IMR-90 (cell line): ENCODE data around the gene LMNTD2. TPM values are rescaled to one million over a fixed set of nuclear protein-coding genes. Genes with fewer than 3 reads are reported as not detected.
"Not testable (repeated sequence)": the region's sequence is repeated elsewhere in the genome, so short reads cannot be mapped to it uniquely, and the experiment has no call there.

ENCODE experiments used
- ATAC-seq: fragments of 200-7000 bp; cut with Tn5 transposase; 2 replicates; pipeline ENCODE4 v1.9.1; 2020; ENCODE audit warnings: low read depth, mild to moderate bottlenecking, moderate library complexity
- BruUV-seq: library from RNA; stranded (reverse); fragments of 400-500 nt; replicated peaks from 2 replicates; lab custom pipeline; 2021; lab: Mats Ljungman, UMichigan
- CTCF ChIA-PET: fragments of 300-600 bp; formaldehyde crosslinking; extraction: SDS; loops from one replicate; lab custom pipeline; 2021; ENCODE audit warnings: antibody characterized with exemption; lab: Yijun Ruan, JAX
- POLR2A ChIA-PET: fragments of 300-600 bp; sonication (Branson Sonifier 250); formaldehyde crosslinking; loops from one replicate; lab custom pipeline; 2022; ENCODE audit warnings: antibody characterized with exemption; ENCODE audit not compliant: unreplicated experiment; lab: Charles Lee
- DNase-seq: peaks from one replicate; pipeline ENCODE4 v3.0.0; 2013
- H2AFZ ChIP-seq: replicated peaks from 2 replicates; pipeline ENCODE3; 2013; ENCODE audit warnings: low read length, mild to moderate bottlenecking; ENCODE audit not compliant: poor library complexity
- H2AK5ac ChIP-seq: 2 replicates; pipeline ENCODE4 v1.6.1; 2013; ENCODE audit warnings: low read depth, low read length, inconsistent platforms
- H2AK9ac ChIP-seq: replicated peaks from 2 replicates; pipeline ENCODE3; 2013; ENCODE audit warnings: mild to moderate bottlenecking, low read depth, low read length, moderate library complexity; ENCODE audit not compliant: poor library complexity
- H2BK120ac ChIP-seq: 2 replicates; pipeline ENCODE4 v1.6.1; 2013; ENCODE audit warnings: low read depth, low read length, inconsistent platforms
- H2BK15ac ChIP-seq: 3 replicates; pipeline ENCODE4 v1.6.1; 2013; ENCODE audit warnings: low read depth, low read length, inconsistent platforms
- H2BK20ac ChIP-seq: 2 replicates; pipeline ENCODE4 v1.6.1; 2013; ENCODE audit warnings: low read depth, mild to moderate bottlenecking, inconsistent platforms, low read length, moderate library complexity
- H2BK5ac ChIP-seq: 2 replicates; pipeline ENCODE4 v1.6.1; 2013; ENCODE audit warnings: mild to moderate bottlenecking, low read depth, low read length, inconsistent platforms; ENCODE audit not compliant: poor library complexity, severe bottlenecking
- H3K14ac ChIP-seq: replicated peaks from 2 replicates; pipeline ENCODE4 v1.6.1; 2013; ENCODE audit warnings: low read depth, low read length, inconsistent platforms
- H3K18ac ChIP-seq: 2 replicates; pipeline ENCODE4 v1.6.1; 2013; ENCODE audit warnings: low read depth, low read length, control low read depth
- H3K23ac ChIP-seq: 2 replicates; pipeline ENCODE4 v1.6.1; 2013; ENCODE audit warnings: low read depth, low read length, inconsistent platforms
- H3K27ac ChIP-seq: 2 replicates; pipeline ENCODE4 v1.5.1; 2013; ENCODE audit warnings: mild to moderate bottlenecking, control low read depth, low read length; ENCODE audit not compliant: insufficient read depth
- H3K27me3 ChIP-seq: 2 replicates; pipeline ENCODE4 v1.6.1; 2013; ENCODE audit warnings: low read length; ENCODE audit not compliant: control insufficient read depth, insufficient read depth
- H3K36me3 ChIP-seq: 2 replicates; pipeline ENCODE4 v1.6.1; 2013; ENCODE audit warnings: low read length, mixed read lengths; ENCODE audit not compliant: control insufficient read depth, insufficient read depth
- H3K4ac ChIP-seq: 2 replicates; pipeline ENCODE4 v1.6.1; 2013; ENCODE audit warnings: low read depth, low read length, inconsistent platforms
- H3K4me1 ChIP-seq: 2 replicates; pipeline ENCODE4 v1.6.1; 2013; ENCODE audit warnings: low read length, mixed read lengths; ENCODE audit not compliant: control insufficient read depth, insufficient read depth
- H3K4me2 ChIP-seq: 2 replicates; pipeline ENCODE4 v1.6.1; 2013; ENCODE audit warnings: low read depth, mild to moderate bottlenecking, control low read depth, low read length, moderate library complexity
- H3K4me3 ChIP-seq: 2 replicates; pipeline ENCODE4 v1.5.1; 2013; ENCODE audit warnings: low read depth, mild to moderate bottlenecking, control low read depth, low read length, moderate library complexity; ENCODE audit not compliant: insufficient read depth
- H3K56ac ChIP-seq: 2 replicates; pipeline ENCODE4 v1.6.1; 2013; ENCODE audit warnings: low read length, inconsistent platforms; ENCODE audit not compliant: insufficient read depth; ENCODE audit errors: extremely low read depth
- H3K79me1 ChIP-seq, 2 experiments: 2 replicates each; pipeline ENCODE4 v1.6.1; 2013; ENCODE audit warnings: low read length in 2 of 2, inconsistent platforms in 1 of 2, low read depth in 1 of 2
- H3K9ac ChIP-seq: 2 replicates; pipeline ENCODE4 v1.6.1; 2013; ENCODE audit warnings: low read depth, low read length, control low read depth
- H3K9me1 ChIP-seq: 2 replicates; pipeline ENCODE4 v1.6.1; 2013; ENCODE audit warnings: low read length, inconsistent platforms; ENCODE audit not compliant: insufficient read depth
- H3K9me3 ChIP-seq: 2 replicates; pipeline ENCODE4 v1.6.1; 2013; ENCODE audit warnings: low read length; ENCODE audit not compliant: control insufficient read depth, insufficient read depth
- H4K20me1 ChIP-seq: 2 replicates; pipeline ENCODE4 v1.6.1; 2013; ENCODE audit warnings: low read length, inconsistent platforms; ENCODE audit not compliant: insufficient read depth
- H4K5ac ChIP-seq: 2 replicates; pipeline ENCODE4 v1.6.1; 2013; ENCODE audit warnings: mild to moderate bottlenecking, low read depth, low read length, control low read depth
- H4K8ac ChIP-seq, 2 experiments: 2 replicates each; pipeline ENCODE4 v1.6.1; 2013; ENCODE audit warnings: low read depth in 2 of 2, low read length in 2 of 2, control low read depth in 1 of 2, inconsistent platforms in 1 of 2
- H4K91ac ChIP-seq: 2 replicates; pipeline ENCODE4 v1.6.1; 2013; ENCODE audit warnings: low read depth, low read length, inconsistent platforms; ENCODE audit not compliant: insufficient read depth
- USF2 ChIP-seq: fragments of 150-350 bp; IDR thresholded peaks from 2 replicates; pipeline ENCODE4 v1.6.1; 2017; ENCODE audit warnings: mild to moderate bottlenecking, antibody characterized with exemption, low read length, low read depth
- WGBS, 2 experiments: methylation state at CpG; one replicate each; pipeline versions ENCODE4 v1.1.5 to v1.1.7; 2013; ENCODE audit warnings: missing lambda C conversion rate in 2 of 2; ENCODE audit not compliant: insufficient read length in 1 of 2; ENCODE audit errors: extremely low coverage in 2 of 2; 5-methylcytosine and 5-hydroxymethylcytosine counted together
- dilution Hi-C: fragments of 300-500 bp; cut with HindIII; formaldehyde crosslinking; loops from one replicate; pipeline ENCODE4 v1.14.3; 2018; ENCODE audit warnings: low sequenced_read_pairs; ENCODE audit not compliant: unreplicated experiment
- in situ Hi-C: fragments of 300-500 bp; cut with MboI; formaldehyde crosslinking; loops from 3 replicates; pipeline ENCODE4 v1.14.3; 2019; ENCODE audit warnings: low sequenced_read_pairs, inconsistent platforms, mixed read lengths
- intact Hi-C: fragments of 100-400 bp; cut with micrococcal nuclease; formaldehyde crosslinking; loops from 2 replicates; pipeline ENCODE4 v1.10.0; 2022
- polyA plus RNA-seq, 3 experiments: library from polyadenylated mRNA; depleted of rRNA; stranded (reverse); fragments of >200 nt; gene quantifications; 2 replicates each; pipeline ENCODE4 v1.2.3, GENCODE V29; 2012; ENCODE audit warnings: low replicate concordance in 1 of 3
- total RNA-seq: library from RNA; depleted of rRNA; stranded (reverse); fragments of >200 nt; gene quantifications from 2 replicates; pipeline ENCODE4 v1.2.3, GENCODE V29; 2012

LMNTD2 gene
- total and polyA plus RNA-seq, 2 of the 4 experiments (the other 2 are of a cell fraction) = 0.18 to 1.3 TPM

DNA sequence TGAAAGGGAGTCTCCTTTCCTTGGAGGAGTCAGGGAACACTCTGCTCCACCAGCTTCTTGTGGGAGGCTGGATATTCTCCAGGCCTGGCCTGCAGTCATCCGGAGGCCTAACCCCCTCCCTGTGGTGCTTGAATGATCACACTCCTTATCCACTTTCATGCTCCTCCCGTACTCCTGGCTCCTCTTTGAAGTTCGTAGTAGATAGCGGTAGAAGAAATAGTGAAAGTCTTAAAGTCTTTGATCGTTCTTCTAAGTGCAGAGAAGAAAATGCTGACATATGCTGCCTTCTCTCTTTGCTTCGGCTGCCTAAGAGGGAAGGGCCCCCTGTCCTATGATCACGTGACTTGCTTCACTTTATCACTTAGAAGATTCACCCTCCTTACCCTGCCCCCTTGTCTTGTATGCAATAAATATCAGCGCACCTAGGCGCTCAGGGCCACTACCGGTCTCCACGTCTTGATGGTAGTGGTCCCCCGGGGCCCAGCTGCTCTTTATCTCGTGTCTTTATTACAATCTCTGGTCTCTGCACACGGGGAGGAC lies 13.6 kb upstream of the LMNTD2 start:
- H3K56ac ChIP-seq, H3K4me3 ChIP-seq, H3K23ac ChIP-seq, H2AK9ac ChIP-seq, H4K91ac ChIP-seq, DNase-seq, H3K18ac ChIP-seq, H2BK120ac ChIP-seq, ATAC-seq, in situ Hi-C loops, H2AFZ ChIP-seq, CTCF ChIA-PET, H3K9me3 ChIP-seq, H3K9ac ChIP-seq, BruUV-seq, POLR2A ChIA-PET, H3K27me3 ChIP-seq, H4K8ac ChIP-seq, H3K14ac ChIP-seq, H4K5ac ChIP-seq, H2BK20ac ChIP-seq, H2BK15ac ChIP-seq, H2BK5ac ChIP-seq, intact Hi-C loops, H3K4ac ChIP-seq, H2AK5ac ChIP-seq, H3K27ac ChIP-seq, H3K36me3 ChIP-seq, dilution Hi-C loops: not testable (repeated sequence)
- Histone ChIP-seq H3K79me1 (peaks cover 4 to 19% of the 10 kb centered on the region in 2 experiments; a peak in 3 of 4 replicates), H3K4me1 (peaks cover 20% of the 10 kb centered on the region), H3K4me2 (peak overlapping the region; percentile 48; the same call in 1 of the 2 replicates), H4K20me1 (peaks cover 30% of the 10 kb centered on the region), H3K9me1 (peaks cover 11% of the 10 kb centered on the region; the same call in 1 of the 2 replicates)
- WGBS, 2 experiments = 69% methylated on average over 7 of the region's 14 CpGs; no CpG with 5 or more reads in 1 of the 2 experiments
- 0 out of 2 replicates have a peak, but pooled peaks have one; percentile 13 for TF ChIP-seq USF2
